WTC11 (cell line): ENCODE results near the gene VTN.

Experiments
- ARID4B ChIP-seq: sonication (generic); formaldehyde crosslinking; IDR thresholded peaks from 2 replicates; pipeline ENCODE4 v1.8.0; 2023; ENCODE audit warnings: missing genetic modification reagents, mild to moderate bottlenecking, borderline replicate concordance
- ATF2 ChIP-seq: sonication (generic); formaldehyde crosslinking; IDR thresholded peaks from 2 replicates; pipeline ENCODE4 v1.8.1; 2022; ENCODE audit warnings: low read depth, missing genetic modification reagents, borderline replicate concordance
- CTCF ChIP-seq: fragments of 200-600 bp; IDR thresholded peaks from 2 replicates; pipeline ENCODE4 v1.8.0; 2022; ENCODE audit warnings: antibody characterized with exemption
- JUN ChIP-seq: sonication (generic); formaldehyde crosslinking; IDR thresholded peaks from 2 replicates; pipeline ENCODE4 v1.8.0; 2023; ENCODE audit warnings: mild to moderate bottlenecking, missing genetic modification reagents
- KAT7 ChIP-seq: sonication (generic); formaldehyde crosslinking; IDR thresholded peaks from 2 replicates; pipeline ENCODE4 v1.8.1; 2023; ENCODE audit warnings: missing genetic modification reagents, mild to moderate bottlenecking, borderline replicate concordance
- MAX ChIP-seq: sonication (generic); formaldehyde crosslinking; IDR thresholded peaks from 2 replicates; pipeline ENCODE4 v1.8.0; 2022; ENCODE audit warnings: mild to moderate bottlenecking, missing genetic modification reagents
- NFE2L1 ChIP-seq: sonication (generic); formaldehyde crosslinking; IDR thresholded peaks from 2 replicates; pipeline ENCODE4 v1.8.1; 2023; ENCODE audit warnings: missing genetic modification reagents
- NFYB ChIP-seq: sonication (generic); formaldehyde crosslinking; conservative IDR thresholded peaks from 2 replicates; pipeline ENCODE4 v1.8.0; 2022; ENCODE audit warnings: low read depth, missing genetic modification reagents
- RELA ChIP-seq: sonication (generic); formaldehyde crosslinking; IDR thresholded peaks from 2 replicates; pipeline ENCODE4 v1.8.1; 2022; ENCODE audit warnings: missing genetic modification reagents, mild to moderate bottlenecking, borderline replicate concordance
- SP1 ChIP-seq: sonication (generic); formaldehyde crosslinking; conservative IDR thresholded peaks from 2 replicates; pipeline ENCODE4 v1.8.1; 2022; ENCODE audit warnings: missing genetic modification reagents
- TCF7 ChIP-seq: sonication (generic); formaldehyde crosslinking; IDR thresholded peaks from 2 replicates; pipeline ENCODE4 v1.8.0; 2022; ENCODE audit warnings: mild to moderate bottlenecking, low read depth, missing genetic modification reagents, moderate library complexity
- USF1 ChIP-seq: sonication (generic); formaldehyde crosslinking; IDR thresholded peaks from 2 replicates; pipeline ENCODE4 v1.8.0; 2022; ENCODE audit warnings: mild to moderate bottlenecking, missing genetic modification reagents
- ZBTB43 ChIP-seq: sonication (generic); formaldehyde crosslinking; IDR thresholded peaks from 2 replicates; pipeline ENCODE4 v1.8.1; 2023; ENCODE audit warnings: mild to moderate bottlenecking, missing genetic modification reagents
- ZNF416 ChIP-seq: fragments of 250-450 bp; sonication (Bioruptor Pico); IDR thresholded peaks from 2 replicates; pipeline ENCODE4 v1.9.0; 2021; ENCODE audit warnings: mild to moderate bottlenecking, inconsistent platforms

- TF ChIP-seq SP1 (CRISPR knock-in tag) (no peak), CTCF (no peak), NFE2L1 (CRISPR knock-in tag) (no peak), USF1 (CRISPR knock-in tag) (no peak), NFYB (CRISPR knock-in tag) (no peak), RELA (CRISPR knock-in tag) (no peak), ARID4B (CRISPR knock-in tag) (no peak), JUN (CRISPR knock-in tag) (no peak), TCF7 (no peak), ZBTB43 (CRISPR knock-in tag) (no peak), ZNF416 (CRISPR knock-in tag) (no peak), ATF2 (CRISPR knock-in tag) (no peak), KAT7 (no peak), MAX (CRISPR knock-in tag) (no peak)
Observed at GRCh38 chr17:28364665-28365363, 5.3 kb downstream of the VTN start, which contains the start of gene SEBOX.
